ENCODE data around the gene MYH6. TPM values are rescaled to one million over a fixed set of nuclear protein-coding genes. Genes with fewer than 3 reads are reported as not detected.

MYH6 gene
- total RNA-seq, 1 experiment from 2014 or later: 0.09 TPM

DNA sequence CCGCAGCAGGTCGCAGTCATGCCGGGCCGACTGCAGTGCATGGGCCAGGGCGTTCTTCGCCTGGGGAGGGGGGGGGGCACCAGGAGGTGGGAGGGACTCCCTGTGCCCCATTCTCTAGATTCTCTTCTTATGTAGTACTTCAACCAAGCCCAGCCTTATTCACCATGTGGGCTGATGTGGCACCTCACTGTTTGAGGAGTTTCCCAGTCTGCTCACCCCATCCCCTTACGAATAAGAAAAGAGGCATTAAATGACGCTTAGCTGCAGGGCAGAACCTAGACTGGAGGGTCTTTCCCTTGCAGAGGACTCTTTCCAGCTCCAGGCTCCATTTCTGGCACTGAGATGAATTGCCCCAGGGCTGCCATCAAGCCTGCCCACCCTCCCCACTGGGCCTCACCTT lies 19.1 kb downstream of the MYH6 start (continued):
- TF ChIP-seq, protein P1, sequence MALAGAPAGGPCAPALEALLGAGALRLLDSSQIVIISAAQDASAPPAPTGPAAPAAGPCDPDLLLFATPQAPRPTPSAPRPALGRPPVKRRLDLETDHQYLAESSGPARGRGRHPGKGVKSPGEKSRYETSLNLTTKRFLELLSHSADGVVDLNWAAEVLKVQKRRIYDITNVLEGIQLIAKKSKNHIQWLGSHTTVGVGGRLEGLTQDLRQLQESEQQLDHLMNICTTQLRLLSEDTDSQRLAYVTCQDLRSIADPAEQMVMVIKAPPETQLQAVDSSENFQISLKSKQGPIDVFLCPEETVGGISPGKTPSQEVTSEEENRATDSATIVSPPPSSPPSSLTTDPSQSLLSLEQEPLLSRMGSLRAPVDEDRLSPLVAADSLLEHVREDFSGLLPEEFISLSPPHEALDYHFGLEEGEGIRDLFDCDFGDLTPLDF (CRISPR knock-in tag; IDR thresholded peaks at IDR 0.05): no peak
- no peak for TF ChIP-seq ZNF263 (CRISPR knock-in tag; IDR thresholded peaks at IDR 0.05; ENCODE audit: low read depth)
- TF ChIP-seq, protein P2, sequence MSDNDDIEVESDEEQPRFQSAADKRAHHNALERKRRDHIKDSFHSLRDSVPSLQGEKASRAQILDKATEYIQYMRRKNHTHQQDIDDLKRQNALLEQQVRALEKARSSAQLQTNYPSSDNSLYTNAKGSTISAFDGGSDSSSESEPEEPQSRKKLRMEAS (CRISPR knock-in tag; IDR thresholded peaks at IDR 0.05): no peak
- no peak for TF ChIP-seq ZNF138 (CRISPR knock-in tag; conservative IDR thresholded peaks at IDR 0.05)
- no peak for TF ChIP-seq CREM (CRISPR knock-in tag; IDR thresholded peaks at IDR 0.05)
- TF ChIP-seq, protein P3, sequence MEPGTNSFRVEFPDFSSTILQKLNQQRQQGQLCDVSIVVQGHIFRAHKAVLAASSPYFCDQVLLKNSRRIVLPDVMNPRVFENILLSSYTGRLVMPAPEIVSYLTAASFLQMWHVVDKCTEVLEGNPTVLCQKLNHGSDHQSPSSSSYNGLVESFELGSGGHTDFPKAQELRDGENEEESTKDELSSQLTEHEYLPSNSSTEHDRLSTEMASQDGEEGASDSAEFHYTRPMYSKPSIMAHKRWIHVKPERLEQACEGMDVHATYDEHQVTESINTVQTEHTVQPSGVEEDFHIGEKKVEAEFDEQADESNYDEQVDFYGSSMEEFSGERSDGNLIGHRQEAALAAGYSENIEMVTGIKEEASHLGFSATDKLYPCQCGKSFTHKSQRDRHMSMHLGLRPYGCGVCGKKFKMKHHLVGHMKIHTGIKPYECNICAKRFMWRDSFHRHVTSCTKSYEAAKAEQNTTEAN (CRISPR knock-in tag; IDR thresholded peaks at IDR 0.05): no peak
- TF ChIP-seq RORB (CRISPR knock-in tag; IDR thresholded peaks at IDR 0.05): no peak

DNA sequence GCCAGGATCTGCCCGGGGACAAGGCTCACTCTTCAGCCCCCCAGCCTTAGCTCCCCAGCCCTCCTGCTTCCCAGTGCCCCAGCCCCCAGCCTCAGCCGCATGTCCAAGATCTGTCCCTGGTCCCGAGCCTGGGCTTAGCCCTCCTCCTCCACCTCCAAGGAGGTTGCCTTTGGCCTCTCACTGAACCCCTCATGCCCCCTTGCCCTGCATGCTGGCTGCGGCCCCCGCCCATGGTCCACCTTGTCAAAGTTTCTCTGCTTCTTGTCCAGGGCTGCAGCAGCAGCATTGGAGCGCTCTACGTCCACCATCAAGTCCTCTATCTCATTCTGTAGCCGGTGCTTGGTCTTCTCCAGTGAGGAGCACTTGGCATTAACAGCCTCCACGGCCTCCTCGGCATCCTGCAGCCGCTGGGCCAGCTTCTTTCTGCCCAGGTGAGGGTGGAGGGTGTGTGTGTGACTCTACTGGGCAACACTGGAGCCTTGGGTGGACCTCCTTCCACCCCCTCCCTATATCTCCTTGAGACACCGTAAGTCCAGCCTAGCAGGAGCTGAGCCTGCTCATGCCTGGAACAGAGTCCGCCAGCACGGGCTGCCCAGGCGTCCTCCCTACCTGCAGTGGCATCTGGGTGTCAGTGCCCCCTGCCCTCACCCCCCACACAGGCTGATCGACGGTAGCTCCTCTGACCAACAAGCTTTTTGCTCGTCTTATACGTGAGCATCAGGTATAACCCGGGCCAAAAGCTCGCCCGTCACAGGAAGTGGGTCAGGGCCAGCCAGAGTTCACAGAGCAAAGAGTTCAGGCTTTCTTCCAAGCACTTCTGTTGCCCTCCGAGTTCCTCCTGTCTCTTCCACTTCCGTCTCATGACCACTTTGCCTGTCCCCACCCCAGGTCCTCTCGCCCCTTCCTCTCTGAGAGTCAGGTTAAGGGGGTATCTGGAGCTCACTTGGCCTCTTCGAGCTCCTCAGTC lies 19.9 kb downstream of the MYH6 start:
- H3K9me3 Mint-ChIP-seq: no peaks in the 10 kb centered on the region
- peaks cover 26% of the 10 kb centered on the region for H3K27me3 Mint-ChIP-seq (ENCODE audit: low read depth)
- DNase-seq (ENCODE audit: low spot score) (no peak), ATAC-seq (no peak)
- H3K4me1 Mint-ChIP-seq: peaks cover 17% of the 10 kb centered on the region
- H3K4me3 Mint-ChIP-seq: no peak overlapping the region
- ChIA-PET CTCF (interaction anchor here (0.5 to 3.7 kb wide), 9 partner anchors 9 to 907 kb away, joined by 3 to 27 read pairs (median 5); partner anchors contain the start of gene CMTM5), POLR2A (no interaction called here)
- no peak overlapping the region for H3K27ac Mint-ChIP-seq
- TF ChIP-seq ESRRA (CRISPR knock-in tag; IDR thresholded peaks at IDR 0.05; ENCODE audit: borderline replicate concordance) (no peak), FOXP1 (CRISPR knock-in tag; IDR thresholded peaks at IDR 0.05; ENCODE audit: borderline replicate concordance) (no peak), KAT7 (CRISPR knock-in tag; IDR thresholded peaks at IDR 0.05; ENCODE audit: borderline replicate concordance) (no peak), MXD4 (CRISPR knock-in tag; IDR thresholded peaks at IDR 0.05; ENCODE audit: borderline replicate concordance) (no peak), CREB1 (CRISPR knock-in tag; IDR thresholded peaks at IDR 0.05) (no peak), CREM (CRISPR knock-in tag; IDR thresholded peaks at IDR 0.05) (no peak), FOXJ3 (CRISPR knock-in tag; IDR thresholded peaks at IDR 0.05; ENCODE audit: borderline replicate concordance) (no peak)
- TF ChIP-seq, protein P4, sequence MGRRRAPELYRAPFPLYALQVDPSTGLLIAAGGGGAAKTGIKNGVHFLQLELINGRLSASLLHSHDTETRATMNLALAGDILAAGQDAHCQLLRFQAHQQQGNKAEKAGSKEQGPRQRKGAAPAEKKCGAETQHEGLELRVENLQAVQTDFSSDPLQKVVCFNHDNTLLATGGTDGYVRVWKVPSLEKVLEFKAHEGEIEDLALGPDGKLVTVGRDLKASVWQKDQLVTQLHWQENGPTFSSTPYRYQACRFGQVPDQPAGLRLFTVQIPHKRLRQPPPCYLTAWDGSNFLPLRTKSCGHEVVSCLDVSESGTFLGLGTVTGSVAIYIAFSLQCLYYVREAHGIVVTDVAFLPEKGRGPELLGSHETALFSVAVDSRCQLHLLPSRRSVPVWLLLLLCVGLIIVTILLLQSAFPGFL (CRISPR knock-in tag; IDR thresholded peaks at IDR 0.05; ENCODE audit: borderline replicate concordance): no peak
- TF ChIP-seq, protein P3 (CRISPR knock-in tag; IDR thresholded peaks at IDR 0.05): no peak
- TF ChIP-seq, protein P5, sequence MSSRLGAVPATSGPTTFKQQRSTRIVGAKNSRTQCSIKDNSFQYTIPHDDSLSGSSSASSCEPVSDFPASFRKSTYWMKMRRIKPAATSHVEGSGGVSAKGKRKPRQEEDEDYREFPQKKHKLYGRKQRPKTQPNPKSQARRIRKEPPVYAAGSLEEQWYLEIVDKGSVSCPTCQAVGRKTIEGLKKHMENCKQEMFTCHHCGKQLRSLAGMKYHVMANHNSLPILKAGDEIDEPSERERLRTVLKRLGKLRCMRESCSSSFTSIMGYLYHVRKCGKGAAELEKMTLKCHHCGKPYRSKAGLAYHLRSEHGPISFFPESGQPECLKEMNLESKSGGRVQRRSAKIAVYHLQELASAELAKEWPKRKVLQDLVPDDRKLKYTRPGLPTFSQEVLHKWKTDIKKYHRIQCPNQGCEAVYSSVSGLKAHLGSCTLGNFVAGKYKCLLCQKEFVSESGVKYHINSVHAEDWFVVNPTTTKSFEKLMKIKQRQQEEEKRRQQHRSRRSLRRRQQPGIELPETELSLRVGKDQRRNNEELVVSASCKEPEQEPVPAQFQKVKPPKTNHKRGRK (CRISPR knock-in tag; IDR thresholded peaks at IDR 0.05; ENCODE audit: borderline replicate concordance): no peak
- TF ChIP-seq, protein P6, sequence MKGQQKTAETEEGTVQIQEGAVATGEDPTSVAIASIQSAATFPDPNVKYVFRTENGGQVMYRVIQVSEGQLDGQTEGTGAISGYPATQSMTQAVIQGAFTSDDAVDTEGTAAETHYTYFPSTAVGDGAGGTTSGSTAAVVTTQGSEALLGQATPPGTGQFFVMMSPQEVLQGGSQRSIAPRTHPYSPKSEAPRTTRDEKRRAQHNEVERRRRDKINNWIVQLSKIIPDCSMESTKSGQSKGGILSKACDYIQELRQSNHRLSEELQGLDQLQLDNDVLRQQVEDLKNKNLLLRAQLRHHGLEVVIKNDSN (CRISPR knock-in tag; IDR thresholded peaks at IDR 0.05): no peak
- TF ChIP-seq, protein P7, sequence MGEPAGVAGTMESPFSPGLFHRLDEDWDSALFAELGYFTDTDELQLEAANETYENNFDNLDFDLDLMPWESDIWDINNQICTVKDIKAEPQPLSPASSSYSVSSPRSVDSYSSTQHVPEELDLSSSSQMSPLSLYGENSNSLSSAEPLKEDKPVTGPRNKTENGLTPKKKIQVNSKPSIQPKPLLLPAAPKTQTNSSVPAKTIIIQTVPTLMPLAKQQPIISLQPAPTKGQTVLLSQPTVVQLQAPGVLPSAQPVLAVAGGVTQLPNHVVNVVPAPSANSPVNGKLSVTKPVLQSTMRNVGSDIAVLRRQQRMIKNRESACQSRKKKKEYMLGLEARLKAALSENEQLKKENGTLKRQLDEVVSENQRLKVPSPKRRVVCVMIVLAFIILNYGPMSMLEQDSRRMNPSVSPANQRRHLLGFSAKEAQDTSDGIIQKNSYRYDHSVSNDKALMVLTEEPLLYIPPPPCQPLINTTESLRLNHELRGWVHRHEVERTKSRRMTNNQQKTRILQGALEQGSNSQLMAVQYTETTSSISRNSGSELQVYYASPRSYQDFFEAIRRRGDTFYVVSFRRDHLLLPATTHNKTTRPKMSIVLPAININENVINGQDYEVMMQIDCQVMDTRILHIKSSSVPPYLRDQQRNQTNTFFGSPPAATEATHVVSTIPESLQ (CRISPR knock-in tag; IDR thresholded peaks at IDR 0.05): no peak
- no peaks in the 10 kb centered on the region for H3K36me3 Mint-ChIP-seq
